Gastroesophageal sphincter (tissue), 3 donors: ENCODE results near the gene KDM3B.

ENCODE experiments used
- EP300 ChIP-seq: sonication (generic); formaldehyde crosslinking; IDR thresholded peaks from one replicate; pipeline ENCODE4 v1.6.1; 2017; ENCODE audit warnings: antibody characterized with exemption, mild to moderate bottlenecking
- POLR2A ChIP-seq, 2 donors: fragments of 450-650 bp; IDR thresholded peaks; one replicate each; pipeline ENCODE4 v1.6.1; 2017; ENCODE audit warnings: antibody characterized with exemption in 2 of 2, mild to moderate bottlenecking in 2 of 2, moderate library complexity in 1 of 2
- TF ChIP-seq, protein P1 (sequence below), 4 experiments: fragments of 200-600 bp in 2 of 4; fragments of 450-650 bp in 2 of 4; sonication (generic) in 1 of 4; IDR thresholded peaks; one replicate each; pipeline ENCODE4 v1.5.1; 2017 to 2019; ENCODE audit warnings: antibody characterized with exemption in 4 of 4, mild to moderate bottlenecking in 2 of 4, moderate library complexity in 2 of 4

DNA sequence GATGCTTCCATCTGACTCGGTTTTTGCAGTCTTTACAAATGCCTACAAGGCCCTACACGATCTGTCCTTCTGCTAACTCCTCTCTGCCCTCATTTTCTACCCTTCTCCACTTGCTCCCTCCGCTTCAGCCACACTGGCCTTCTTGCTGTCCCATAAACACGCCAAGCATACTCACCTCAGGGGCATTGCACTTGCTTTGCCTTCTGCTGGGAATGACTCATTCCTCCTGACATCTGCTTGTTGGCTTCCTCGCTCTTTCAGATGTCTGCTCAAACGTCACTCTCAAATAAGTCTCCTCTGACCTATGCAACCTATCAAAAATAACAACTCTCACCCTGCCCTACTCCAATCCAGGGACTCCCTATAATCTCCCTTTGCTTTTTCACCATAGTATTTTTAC, 49.1 kb upstream of the KDM3B start:
- TF ChIP-seq, protein P1, sequence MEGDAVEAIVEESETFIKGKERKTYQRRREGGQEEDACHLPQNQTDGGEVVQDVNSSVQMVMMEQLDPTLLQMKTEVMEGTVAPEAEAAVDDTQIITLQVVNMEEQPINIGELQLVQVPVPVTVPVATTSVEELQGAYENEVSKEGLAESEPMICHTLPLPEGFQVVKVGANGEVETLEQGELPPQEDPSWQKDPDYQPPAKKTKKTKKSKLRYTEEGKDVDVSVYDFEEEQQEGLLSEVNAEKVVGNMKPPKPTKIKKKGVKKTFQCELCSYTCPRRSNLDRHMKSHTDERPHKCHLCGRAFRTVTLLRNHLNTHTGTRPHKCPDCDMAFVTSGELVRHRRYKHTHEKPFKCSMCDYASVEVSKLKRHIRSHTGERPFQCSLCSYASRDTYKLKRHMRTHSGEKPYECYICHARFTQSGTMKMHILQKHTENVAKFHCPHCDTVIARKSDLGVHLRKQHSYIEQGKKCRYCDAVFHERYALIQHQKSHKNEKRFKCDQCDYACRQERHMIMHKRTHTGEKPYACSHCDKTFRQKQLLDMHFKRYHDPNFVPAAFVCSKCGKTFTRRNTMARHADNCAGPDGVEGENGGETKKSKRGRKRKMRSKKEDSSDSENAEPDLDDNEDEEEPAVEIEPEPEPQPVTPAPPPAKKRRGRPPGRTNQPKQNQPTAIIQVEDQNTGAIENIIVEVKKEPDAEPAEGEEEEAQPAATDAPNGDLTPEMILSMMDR (IDR thresholded peaks at IDR 0.05) = no peak
- TF ChIP-seq EP300 = no peak
- no peak for TF ChIP-seq POLR2A (IDR thresholded peaks at IDR 0.05)
